Daoy (cell line): Measurements from ENCODE around the gene F3. TPM values are rescaled to one million over a fixed set of nuclear protein-coding genes. Genes with fewer than 3 reads are reported as not detected.
A peak's percentile ranks its signal among the peaks of the same experiment; 100 is the strongest.
"Not testable (repeated sequence)": the region's sequence is repeated elsewhere in the genome, so short reads cannot be mapped to it uniquely, and the experiment has no call there.

Source experiments
- DNase-seq: peaks from one replicate; pipeline ENCODE4 v3.0.0-alpha.2; 2015; ENCODE audit warnings: low read depth
- total RNA-seq: library from RNA; depleted of rRNA; stranded (reverse); fragments of >200 nt; shearing (Covaris generic); gene quantifications from 2 replicates; pipeline ENCODE4 v1.2.3, GENCODE V29; 2014; rRNA removed

The F3 gene
- total RNA-seq = 73.0 and 96.7 TPM in 2 replicates

DNA sequence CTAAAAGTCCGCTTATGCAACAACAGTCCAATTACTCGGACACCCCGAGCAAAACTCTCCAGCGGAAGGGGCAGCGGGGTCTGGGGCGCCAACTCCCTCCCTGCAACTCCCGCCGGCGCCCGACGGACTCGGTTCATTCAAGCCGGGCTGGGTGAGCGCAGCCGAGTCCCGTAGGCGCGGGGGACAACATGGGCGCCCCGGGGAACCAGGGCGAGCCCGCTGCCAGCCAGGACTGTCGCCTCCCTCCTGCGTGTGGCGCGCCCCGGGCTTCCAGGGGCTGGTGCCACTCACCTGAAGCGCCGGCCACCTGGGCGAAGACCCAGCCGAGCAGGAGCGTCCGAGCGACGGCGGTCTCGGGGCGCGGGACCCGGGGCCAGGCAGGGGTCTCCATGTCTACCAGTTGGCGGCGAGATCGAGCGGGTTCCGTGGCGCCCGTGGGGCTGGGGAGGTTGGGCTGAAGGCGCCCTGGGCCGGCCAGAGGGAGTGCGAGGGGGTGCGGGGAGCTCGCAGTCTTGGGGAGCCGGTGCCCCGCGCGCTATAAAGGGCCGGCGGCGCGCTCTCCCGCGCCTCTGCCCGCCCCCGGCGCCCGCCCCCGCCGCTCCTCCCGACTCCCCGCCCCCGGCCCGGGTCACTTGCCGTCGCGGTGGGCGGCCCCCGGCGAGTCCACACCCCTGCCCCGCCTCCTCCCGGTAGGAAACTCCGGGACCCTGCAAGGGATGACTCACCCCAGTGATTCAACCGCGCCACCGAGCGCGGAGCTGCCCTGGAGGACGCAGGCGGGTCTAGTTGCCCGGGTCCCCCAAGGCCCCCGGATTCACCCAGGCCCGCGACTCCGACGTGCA is at the start of gene F3:
F3 (minus strand) TSS at position 514 of the 842 bp plus-strand sequence; CDS start at position 391, 123 bp downstream.
- peak; percentile 99 for DNase-seq

DNA sequence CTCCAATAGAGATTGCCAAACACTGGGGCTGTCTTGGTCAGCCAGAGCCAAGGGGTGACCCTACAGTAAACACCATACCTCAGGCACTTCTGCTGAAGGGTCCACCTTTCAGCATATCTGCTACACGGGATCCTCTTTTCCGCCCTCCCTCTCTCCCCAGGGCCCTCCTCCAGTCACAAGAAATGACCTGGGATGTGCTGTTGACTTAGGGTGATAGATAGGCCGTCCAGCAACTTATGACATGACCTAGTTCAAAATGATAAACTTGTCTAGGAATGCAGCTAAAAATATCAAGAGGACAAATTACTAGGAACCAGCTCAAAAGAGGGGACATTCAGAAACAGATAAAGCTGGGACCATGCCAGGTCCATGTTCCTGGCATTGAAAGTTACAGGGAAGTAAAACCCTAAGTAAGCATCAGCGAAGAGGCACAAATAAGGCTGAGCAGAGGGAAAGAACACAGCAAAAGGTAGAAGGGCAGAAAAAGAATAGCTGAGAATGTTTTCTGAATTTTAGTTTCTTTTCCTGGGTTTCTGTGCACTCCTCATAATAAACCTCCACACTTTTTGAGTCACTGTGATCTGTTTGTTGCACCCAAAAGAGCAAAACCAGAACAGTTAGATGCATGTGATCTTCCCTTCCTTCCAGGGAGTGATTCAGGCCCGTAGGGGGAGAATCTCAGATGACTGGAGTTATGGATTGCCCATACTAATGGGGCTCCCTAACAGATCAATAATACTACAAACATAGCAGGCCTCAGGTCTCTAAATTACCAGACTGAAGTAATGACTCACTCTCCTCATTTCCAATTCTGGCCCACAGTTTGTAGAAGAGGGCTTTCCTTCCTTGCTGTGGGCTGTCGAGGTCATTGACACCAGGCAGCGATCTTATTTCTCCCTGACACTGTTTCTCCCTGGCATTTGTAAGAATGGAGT is 48.9 kb upstream of the F3 start:
- no peak for DNase-seq

DNA sequence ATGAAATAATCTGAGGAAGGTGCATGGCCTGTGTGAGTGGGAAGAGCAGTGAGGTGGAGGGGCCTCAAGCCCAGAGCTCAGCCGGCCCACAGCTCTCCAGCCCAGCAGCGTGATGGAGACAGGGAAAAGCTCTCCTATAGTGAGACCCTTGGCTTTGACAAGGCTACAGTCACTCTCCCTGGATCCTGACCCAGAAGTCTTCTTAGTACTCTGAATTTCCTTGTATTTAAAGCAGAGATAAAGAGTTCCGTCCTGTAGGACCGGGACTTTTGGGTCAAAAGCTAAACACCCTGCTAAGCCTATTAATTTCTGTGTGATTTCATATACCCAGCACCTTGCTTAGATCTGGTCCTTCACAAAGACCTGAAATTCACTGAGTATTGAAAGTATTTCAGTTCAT is 48.2 kb upstream of the F3 start:
- no peak for DNase-seq

DNA sequence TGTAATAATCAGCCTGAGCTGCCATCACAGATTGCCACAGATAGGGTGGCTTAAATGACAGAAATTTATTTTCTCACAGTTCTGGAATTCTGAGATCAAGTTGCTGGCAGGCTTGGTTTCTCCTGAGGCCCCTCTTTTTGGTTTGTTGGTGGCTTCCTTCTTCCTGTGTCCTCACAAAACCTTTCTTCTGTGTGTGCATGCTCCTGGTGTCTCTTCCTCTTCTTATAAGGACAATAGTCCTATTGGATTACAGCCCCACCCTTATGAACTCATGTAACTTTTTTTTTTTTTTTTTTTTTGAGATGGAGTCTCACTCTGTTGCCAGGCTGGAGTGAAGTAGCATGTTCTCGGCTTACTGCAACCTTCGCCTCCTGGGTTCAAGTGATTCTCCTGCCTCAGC is 41.0 kb upstream of the F3 start:
- DNase-seq = no peak

DNA sequence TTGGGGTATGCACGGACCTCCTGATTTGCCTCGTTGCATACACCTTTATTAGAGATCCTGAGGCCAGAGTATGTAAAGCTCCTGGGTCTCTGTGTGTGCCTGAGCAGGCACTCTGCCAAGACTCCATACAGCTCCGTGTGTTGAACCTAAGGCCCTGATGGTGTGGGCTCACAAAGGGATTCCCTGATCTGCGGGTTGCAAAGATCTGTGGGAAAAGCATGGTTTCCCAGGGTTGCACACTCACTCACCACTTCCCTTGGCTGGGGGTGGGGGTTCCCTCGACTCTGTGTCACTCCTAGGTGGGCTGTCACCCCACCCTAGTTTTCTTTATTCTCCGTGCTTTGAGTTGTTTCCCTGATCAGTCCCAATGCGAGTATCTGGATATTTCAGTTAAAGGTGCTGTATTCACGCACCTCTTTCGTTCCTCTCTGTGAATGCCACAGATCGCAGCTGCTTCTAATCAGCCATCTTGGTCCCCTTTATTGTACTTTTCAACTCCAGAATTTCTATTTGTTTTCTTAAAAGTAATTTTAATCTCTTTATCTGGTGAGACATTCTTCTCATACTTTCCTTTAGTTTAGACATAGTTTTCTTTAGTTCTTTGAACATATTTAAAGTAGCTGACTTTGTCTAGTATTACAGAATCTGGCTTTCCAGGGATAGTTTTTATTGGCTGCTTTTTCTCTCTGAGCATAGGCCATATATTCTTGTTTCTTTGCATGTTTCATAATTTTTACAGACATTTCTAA is 39.0 kb upstream of the F3 start:
- peak; percentile 52 for DNase-seq

DNA sequence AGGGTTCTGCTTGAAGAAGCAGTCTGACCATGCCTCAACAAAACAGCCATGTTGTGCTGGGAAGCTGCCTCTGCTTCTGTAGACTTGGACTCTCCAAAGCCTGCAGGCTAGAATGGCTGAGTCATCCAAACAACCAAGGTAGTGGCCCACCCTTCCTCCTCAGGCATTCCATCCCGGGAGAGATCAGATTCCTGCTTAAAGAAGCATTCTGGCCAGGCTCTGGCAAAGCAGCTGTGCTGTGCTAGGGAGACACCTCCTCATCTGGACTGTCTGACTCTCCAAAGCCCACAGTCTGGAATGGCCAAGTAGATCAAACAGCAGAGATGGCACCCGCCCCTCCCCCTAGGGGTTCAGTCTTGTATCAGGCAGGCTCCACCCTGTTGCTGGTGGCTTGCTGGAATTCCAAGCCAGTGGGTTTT is 38.3 kb upstream of the F3 start:
- peak; percentile 95 for DNase-seq

DNA sequence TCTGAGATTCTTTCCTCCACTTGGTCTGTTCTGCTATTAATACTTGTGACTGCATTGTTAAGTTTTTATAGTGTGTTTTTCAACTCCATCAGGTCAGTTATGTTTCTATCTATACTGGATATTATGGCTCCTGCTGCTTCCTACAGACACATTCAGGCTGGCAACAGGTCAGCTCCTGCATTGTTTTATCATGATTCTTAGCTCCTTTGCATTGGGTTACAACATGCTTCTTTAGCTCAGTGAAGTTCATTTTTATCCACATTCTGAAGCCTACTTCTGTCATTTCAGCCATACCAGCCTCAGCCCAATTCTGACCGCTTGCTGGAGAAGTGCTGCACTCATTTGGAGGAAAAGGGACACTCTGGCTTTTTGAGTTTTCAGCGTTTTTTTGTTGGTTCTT is 37.3 kb upstream of the F3 start:
- no peak for DNase-seq

DNA sequence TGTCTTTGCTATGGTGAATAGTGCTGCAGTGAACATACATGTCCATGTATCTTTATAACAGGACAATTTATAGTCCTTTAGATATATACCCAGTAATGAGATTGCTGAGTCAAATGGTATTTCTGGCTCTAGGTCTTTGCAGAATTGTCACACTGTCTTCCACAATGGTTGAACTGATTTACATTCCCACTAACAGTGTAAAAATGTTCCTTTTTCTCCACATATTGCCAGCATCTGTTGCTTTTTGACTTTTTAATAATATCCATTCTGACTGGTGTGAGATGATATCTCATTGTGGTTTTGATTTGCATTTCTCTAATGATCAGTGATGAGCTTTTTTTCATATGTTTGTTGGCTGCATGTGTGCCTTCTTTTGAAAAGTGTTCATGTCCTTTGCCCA is 32.4 kb upstream of the F3 start:
- DNase-seq = not testable (repeated sequence)

DNA sequence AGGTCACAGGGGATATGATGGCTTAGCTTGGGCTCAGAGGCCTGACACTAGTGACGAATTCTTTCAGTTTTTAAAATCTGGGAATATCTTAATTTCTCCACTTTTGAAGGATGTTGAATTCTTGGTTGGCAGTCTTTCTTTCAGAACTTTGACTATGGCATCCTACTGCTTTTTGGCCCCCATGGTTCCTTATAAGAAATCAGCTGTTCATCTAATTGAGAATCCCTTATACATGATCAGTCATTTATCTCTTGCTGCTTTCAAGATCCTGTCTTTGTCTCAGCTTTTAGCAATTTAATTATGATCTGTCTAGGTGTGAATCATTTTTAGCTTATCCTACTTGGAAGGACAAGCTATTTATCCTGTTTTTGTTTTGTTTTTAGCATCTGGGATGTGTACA is 31.2 kb upstream of the F3 start:
- DNase-seq = no peak

DNA sequence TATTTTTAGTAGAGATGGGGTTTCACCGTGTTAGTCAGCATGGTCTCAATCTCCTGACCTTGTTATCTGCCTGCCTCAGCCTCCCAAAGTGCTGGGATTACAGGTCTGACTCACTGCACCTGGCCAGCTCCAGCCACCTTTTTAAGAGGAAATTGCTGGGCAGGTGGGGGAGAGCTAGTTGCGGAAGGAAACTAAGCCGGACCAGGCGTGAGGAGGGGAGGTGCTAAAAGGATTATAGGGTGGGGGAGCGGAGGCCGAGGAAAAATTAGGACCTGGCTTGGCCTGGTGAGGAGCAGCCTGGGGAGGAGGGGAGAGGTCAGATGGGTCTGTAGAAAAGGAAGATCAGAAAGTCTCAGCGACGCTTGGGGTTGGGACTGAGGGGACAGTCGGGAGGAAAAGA is 29.4 kb upstream of the F3 start:
- not testable (repeated sequence) for DNase-seq

DNA sequence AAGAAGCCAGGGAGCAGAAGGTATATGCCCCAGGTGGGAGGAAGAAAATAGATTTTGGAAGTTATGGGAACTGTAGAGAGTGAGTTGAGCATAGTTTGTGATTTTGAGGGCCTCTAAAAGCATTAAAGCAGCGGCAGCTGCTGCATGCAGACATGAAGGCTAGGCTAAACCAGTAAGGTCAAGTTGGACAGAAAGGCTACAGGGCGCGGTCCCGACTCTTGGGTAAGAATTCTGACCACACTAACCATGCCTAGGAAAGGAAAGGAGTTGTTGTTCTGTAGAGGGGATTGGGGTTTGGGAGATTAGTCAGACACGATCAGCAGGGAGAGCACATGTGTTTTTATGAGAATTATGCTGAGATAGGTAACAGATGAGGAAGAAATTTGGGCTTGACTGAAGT is 27.2 kb upstream of the F3 start:
- not testable (repeated sequence) for DNase-seq

DNA sequence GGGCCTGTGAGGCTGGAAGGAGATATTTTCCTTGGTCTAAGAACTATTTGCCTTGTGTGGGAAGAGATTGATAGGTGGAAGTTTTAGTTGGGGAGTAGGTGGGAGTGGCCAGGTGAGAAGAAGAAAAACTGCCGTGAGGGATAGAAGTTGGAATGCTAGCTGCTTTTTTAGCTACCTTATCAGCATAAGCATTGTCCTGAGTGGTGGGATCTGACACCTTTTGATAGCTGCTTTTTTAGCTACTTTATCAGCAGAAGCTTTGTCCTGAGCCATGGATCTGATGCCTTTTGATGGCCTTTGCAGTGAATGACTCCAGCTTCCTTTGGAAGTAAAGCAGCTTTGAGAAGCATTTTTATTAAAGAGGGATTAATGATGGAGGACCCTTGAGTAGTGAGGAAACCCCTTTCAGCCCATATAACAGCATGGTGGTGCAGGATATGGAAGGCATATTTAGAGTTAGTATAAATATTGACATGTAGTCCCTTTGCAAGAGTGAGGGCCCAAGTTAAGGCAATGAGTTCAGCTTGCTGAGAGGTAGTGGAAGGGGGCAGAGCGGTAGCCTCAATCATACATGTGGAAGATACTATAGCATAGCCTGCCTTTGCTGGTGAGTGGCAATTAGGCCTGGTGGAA is 26.5 kb upstream of the F3 start:
- not testable (repeated sequence) for DNase-seq

DNA sequence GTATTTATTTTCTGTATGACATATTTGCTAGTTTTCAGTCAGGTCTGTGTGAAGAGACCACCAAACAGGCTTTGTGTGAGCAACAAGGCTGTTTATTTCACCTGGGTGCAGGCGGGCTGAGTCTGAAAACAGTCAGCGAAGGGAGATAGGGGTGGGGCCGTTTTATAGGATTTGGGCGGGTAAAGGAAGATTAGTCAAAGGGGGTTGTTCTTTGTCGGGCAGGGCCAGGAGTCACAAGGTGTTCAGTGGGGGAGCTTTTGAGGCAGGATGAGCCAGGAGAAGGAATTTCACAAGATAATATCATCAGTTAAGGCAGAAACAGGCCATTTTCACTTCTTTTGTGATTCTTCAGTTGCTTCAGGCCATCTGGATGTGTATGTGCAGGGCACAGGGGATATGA is 24.9 kb upstream of the F3 start:
- not testable (repeated sequence) for DNase-seq

DNA sequence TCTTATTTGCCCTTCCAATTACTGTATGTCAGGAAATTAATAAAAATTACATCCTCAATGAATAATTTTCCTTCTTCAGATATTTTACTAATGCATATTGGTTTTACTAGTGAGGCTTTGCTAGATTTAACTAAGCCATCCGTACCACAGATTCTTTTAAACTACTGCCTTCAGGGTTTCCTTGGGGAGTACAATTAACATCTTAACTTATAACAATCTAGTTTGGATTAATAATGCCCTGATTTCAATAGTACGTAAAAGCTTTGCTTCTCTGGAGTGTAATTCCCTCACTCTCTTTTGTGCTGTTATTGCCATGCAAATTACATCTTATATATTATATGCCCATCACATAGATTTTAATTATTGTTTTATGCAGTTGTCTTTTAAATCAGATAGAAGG is 24.3 kb upstream of the F3 start:
- no peak for DNase-seq

DNA sequence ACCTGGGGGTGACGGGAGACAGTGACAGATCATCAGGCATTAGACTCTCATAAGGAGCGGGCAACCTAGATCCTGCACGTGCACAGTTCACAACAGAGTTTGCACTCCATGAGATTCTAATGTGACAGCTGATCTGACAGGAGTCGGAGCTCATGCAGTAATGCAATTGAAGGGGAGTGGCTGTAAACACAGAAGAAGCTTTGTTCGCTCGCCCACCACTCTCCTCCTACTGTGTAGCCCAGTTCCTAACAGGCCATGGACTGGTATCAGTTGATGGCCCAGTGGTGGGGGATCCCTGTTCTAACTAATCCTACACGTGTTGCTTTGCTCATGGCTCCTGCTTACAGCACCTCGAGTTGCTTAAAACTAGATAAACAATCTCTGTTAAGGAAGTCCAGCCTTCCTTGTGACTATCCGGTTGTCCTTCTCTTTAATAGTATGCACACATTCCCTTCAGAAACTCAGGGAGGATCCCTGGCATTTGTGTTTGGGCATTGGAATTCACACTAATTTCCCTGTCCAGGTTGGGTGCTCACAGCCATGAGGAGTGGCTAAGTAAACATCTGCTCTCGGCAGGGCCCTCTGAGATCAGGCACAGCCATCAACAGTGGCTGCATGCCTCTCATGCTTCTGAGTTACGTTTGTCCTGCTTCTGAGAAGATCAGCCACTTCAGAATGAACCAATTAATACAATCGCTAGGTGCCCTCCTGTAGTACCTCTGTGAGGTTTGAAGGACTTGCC is 21.1 kb upstream of the F3 start:
- no peak for DNase-seq

DNA sequence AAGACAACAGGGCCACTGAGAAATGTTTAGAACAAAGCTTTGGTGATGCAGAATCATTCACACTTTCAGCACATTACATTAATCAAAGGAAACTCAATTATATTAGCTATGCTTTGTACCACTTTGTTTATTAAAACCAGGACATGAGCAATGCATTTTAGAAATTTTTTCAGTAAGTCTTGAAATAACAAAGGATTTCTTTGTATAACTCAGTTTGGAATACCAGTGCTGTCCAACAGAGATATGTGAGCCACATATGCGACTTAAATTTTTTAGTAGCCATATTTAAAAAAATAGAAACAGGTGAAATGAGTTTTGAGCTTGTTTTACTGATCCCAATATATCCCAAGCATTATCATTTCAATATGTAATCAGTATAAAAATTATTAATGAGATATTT is 18.8 kb upstream of the F3 start:
- DNase-seq = no peak

DNA sequence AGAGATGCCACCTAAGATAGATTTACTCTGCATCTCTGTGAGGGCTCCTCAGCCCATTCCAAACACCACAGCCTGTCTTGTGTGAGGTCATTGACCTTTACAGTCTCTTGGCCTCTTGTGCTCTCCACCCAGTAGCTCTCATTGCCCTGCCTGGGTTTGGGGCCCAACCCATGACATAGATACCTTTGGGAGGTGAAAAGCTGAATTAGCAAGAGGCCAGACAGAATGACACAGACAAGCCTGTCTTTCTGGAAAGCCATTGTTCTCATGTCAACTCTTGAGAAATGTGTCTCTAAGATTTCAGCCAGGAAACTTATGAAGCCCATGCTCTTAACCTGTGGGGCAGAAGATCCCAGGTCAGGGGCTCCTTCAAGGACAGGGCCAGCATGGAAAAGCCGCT is 18.4 kb upstream of the F3 start:
- DNase-seq = no peak

DNA sequence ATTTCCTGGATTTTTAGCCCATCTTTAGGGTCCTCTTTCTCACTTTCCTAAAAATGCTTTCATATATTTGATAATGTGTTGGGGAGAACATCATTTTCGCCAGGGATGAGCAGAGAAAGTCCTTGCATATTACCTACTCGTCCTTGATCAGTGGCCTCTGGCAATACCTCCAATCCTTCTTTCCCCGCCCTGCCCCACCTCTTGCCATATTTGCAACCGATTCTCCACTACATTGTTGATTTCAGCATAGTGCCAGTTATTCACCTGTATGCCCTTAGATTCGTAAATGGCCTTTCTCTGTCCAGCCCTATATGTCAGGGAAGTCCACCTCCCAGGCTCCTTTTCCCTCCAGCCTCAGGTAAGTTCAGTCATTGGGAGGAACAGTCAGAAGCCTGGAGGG is 13.5 kb upstream of the F3 start:
- no peak for DNase-seq

DNA sequence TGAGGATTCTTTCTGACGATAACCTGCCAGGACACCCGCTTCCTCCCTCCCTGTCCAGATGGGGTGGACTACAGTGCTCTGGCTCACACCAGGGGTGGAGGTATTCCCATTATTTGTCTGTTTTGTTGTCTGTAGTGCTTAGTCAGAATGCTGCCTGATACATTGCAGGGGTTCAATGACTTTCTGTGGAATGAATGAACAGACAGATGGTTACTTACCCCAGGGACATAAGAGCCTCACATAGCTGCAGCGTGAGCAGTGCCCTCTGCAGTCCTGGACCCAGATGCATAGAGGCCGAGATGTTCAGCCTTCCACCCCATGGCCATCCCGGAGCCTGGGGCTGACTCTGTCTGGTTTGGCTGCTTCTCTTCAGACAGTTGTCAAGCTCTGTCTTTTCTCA is 13.0 kb upstream of the F3 start:
- no peak for DNase-seq

DNA sequence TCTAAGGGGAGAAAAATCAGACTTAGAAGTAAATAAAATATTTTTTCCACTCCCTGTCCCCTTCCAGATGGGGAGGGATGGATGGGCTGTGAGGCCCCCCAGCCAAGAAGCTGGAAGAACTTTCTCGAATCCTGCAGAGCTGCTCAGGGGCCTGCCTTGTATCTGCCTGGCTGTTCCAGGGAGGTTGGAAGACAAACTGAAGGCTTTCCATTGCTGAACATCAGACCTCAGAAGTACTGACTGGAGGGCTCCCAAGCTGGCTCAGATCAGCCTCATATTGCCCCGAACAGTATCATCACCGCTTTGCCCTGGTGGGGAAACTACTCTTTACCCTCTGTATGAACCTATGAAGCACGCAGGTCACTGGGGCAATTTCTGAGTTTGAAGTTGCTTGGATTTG is 12.4 kb upstream of the F3 start:
- no peak for DNase-seq

DNA sequence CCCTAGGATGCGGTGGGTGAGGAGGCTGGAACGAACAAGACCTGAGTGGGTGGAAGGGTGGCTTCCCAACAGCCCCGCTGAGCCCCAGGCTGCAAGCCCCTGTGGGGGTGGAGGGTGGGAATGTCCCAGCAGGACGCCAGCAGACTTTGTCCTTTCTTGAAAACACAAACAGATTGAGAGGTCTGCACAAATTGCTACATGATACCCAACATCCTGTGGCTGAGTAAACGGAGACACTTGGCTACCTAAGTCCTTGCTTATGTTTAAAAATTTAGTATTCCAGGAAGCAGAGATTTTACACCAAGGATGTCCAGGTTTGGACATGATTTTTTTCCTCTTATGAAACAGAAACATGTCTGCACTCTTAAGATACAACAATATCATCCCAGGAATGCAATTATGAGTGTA is 11.8 kb upstream of the F3 start:
- peak; percentile 72 for DNase-seq
